GM21515 (cell line): ENCODE results near the gene SLC15A3.

Experiments
- ATAC-seq: cut with Tn5 transposase; IDR thresholded peaks from one replicate; pipeline ENCODE4 v1.9.1; 2021; ENCODE audit not compliant: unreplicated experiment

SLC15A3 gene

DNA sequence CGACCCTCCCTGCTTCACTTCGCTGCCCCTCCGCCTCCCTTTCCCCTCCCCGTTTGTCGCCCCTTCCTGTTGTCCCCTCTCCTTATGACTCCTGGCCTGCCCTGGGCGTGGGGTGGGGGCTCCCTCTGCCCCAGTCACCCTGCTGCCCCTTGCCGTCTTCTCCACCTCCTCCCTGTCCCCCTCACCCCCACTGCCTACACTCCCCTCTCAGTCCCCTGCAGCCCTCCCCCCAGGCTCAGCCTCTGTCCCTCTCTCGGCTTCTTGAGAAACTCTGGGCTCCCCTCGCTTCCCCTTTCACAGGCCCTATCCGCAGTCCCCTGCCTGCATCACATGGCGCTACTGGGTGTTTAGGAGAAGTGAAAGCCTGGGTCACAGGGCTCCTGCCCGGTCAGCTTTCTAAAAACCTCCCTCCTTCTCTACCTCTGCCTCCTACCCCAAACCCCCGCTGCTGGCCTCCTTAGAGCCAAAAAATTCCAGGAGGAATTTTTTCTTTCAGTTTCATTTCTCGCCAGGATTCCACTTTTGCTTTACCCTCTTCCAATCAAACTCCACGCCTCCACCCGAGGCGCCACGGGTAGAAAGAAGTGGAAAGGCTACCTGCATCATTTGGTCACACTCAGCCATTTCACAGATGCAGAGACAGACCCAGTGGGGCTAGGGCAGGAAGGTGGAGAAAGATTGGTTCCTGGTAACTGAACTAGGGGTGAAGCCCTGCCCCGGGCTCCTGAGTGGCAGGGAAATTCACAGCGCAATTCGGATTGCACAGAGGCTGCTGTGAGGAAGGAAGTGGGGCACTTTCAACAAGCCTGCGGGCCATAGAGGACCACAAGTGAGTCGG, at the start of gene SLC15A3:
Gene SLC15A3, minus strand, starts transcription at position 273 of the 838 bp plus-strand sequence. CDS start 625 bp downstream, outside the sequence.
- ATAC-seq: peak; percentile 78

DNA sequence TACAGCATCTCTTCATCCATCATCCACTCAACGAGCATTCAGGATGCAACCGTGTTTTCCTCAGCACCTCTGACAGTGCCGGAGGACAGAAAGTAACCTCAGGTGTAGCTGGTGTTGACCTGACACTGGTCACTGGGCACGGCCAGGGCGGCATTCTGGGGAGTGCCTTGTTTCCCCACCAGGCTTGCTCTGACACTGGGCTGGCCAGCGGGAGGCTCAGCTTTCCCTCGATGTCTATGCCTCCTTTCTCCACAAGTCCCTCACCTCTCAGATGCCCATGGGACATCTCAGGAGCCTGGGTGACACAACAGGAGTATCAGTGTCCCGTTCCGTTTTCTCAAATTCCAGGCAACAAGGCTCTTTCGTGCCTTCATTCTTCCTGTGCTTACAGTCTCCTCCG, 48.5 kb upstream of the SLC15A3 start:
- ATAC-seq: no peak

DNA sequence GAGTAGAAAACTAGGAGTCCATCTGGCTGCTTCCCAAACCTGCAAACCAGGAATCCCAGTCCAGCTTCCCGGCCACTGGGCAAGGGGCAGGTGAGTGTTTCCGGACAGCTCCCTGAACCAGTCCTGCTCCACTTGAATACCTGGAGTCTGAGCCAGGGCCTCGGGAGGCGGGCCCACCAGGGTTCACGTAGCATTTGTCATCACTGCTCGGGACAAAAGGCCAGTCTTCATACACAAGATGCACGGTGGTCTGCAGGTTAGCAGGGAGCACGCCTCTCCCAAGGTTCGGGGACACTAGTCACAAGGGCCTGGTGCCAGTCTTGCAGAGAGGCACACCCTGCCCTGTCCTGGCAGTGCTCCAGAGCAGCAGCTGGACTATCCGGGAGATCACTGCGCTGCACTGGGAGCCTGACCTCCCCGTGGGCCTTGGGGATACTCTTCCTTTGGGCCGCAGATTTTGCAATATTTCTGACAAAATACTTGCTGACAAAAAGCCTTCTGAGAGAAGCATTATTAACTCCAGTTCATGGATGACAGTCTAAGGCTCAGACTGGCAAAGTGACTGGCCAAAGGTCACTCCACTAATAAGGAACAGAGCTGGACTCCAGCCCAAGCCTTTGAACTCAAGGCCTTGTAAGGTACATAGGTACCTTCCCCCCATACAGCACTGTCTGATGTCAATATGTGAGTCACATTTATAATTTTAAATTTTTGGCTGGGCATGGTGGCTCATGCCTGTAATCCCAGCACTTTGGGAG, 44.6 kb upstream of the SLC15A3 start:
- no peak for ATAC-seq

DNA sequence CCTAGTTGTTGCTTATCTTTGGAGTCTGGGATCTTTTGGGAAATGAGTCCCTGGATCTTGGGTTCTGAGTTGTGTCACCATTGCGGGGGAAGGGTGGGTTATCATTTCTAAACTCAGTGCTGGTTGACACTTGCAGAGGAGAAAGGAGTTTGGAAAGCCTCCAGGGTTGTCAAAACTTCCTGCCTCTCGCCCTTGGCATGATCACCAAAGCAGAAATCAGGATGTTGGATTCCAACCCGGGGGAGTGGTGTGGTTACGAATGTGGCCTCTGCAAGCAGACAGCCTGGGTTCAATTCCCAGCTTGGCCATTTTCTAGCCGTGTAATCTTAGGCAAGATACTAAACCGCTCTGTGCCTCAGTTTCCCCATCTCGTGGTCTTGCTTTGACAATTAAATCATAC, 43.8 kb upstream of the SLC15A3 start:
- no peak for ATAC-seq

DNA sequence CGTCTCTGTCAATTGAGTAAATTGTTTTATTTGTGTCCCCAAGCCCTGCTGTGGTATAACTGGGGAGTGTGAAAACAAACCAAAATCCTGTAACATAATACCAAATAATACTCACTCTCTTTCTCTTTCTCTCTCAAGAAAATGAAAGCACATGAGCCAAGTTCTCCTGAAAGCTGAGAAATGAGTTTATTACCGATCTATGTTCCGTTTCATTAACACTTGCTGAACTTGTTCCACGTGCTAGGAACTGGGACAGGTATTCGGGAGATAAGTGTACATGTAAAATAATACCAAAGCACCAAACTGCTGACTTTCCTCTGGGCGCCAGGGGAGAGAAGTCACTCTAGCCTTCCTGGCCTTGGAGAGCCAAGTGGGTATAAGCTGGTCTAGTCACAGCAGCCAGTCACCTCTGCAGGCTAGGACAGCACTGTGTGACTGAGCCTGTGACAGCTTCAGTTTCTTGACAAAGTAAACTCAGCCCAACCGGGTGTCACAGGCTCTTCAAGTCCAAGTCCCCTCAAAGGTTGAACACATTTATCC, 42.6 kb upstream of the SLC15A3 start:
- ATAC-seq: no peak

DNA sequence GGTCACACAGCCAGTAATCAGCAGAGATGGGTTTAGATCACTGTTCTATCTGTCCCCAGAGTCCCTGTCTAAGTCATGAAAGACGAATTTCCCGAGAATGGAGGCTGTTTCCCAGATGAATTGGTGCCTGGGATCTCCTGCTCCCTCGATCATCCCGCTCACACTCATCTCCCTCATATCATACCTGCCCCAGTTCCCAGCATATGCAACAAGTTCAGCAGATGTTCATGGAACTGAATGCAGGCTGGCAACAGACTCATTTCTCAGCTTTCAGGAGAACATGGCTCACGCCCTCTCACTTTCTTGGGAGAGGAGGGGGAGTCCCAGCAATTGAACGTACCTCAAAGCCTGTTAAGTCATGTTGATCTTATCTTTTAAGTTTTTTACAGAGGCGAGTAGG, 41.6 kb upstream of the SLC15A3 start:
- ATAC-seq: no peak

DNA sequence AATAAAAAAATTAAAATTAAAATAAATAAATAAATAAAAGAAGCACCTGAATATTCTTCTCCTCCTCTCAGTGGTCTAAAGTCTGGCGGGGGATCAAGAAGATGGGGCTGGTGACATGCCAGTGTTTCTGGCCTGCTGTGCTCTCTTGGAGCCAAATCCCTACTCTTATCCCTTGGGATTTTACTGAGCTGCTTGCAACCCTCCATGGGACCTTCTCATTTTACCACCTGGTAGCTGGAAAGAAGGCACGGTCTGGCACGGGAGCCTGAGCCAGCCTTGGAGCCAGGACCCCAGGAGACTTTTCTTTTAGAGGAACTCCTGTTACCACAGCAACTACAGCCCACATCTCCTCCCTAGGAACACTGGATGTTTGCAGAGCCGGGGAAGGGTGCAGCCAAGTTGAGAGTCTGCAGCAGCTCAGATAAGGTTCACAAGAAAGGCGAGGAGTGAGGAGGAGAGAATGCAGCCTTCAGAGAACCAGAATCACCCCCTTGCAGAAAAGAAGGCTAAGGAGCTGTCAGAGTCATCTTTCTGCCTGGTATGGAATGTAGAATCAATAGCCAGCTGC, 41.0 kb upstream of the SLC15A3 start:
- ATAC-seq: no peak

DNA sequence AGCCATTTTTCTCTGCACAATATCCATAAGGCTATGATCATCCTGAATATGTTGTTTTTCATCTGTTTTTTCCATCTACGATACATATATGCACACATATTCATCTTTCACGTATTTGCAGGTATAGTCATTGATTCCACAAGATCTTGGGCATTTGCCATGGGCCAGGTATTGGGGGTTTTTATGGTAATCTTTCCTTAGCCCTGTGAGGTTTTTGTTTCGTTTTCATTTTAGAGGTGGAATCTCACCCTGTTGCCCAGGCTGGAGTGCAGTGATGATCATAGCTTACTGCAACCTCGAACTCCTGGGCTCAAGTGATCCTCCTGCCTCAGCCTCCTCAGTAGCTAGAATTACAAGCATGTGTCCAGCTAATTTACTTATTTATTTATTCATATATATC, 39.5 kb upstream of the SLC15A3 start:
- ATAC-seq: no peak

DNA sequence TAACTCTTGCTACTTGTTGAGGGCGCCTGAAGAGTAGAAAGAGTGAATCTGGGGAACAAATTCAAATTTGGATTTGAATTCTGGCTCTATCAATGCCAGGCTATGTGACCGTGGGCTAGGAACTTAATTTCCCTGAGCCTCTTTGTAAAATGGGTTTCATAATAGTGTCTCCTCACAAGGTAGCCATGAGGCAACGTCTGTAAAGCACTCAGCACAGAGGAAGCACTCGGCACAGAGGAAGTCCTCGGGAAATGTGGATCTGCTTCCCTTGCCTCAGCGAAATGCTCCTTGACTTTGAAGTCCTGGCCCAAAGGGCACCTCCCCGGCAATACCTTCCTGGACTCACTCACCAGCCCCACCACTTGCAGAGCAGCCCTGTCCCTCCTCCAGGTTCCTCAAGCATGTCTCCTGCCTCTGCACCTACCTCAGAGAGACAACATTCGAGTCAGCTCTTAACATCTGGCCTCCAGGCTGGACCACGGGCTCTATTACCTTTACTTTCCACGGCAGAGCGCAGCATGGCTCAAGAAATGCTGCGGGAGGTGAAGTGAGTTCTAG, 37.2 kb upstream of the SLC15A3 start:
- no peak for ATAC-seq

DNA sequence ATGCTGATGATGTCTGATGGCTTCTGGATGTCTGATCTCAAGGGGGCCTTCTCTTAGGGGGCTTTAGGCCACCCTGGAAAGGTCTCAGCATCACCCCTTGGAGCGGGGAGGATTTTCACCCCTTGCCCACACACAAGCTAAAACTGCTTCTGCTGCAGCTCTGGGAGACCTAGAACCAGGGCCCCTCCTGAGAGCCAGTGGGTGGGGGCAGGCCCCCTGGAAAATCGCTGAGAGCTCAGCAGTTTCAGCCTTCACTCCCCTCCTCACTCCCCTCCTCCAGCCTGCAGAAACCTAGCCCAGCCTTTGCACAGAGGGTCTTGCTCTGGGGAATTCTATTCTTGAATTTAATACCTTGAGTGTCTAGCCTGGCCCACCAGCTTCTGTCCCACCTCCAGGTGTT, 36.7 kb upstream of the SLC15A3 start:
- no peak for ATAC-seq

DNA sequence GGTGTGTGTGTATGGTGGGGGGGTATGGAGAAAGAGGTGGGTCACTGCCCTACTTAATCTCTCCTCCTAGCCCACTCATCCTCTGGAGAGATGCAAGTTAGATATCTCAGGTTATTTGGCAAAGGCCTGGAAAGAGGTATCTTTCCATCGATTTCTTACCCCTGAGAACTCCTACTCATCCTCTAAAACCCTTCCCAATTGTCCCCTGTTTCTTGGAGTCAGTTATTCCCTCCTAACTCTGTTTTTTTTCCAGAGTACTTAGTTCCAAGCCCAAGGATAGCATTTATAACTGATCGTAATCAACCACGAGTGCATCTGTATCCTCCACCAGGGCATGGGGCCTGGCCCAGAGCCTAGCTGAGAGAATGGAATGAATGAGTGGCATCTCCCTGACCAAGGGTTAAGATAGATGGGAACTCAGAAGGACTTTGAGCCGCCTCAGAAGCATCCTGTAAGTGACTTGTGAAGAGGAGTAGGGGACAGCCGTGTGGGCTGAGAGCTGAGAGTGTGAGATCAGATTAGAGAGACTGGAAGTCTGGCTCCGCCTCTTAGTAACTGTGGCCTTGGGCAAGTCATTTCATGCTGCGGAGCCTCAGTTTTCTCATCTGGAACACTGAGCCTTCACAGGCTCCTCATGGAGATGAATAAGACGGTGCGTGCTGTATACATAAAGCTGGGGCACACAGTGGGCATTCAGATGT, 35.8 kb upstream of the SLC15A3 start:
- no peak for ATAC-seq

DNA sequence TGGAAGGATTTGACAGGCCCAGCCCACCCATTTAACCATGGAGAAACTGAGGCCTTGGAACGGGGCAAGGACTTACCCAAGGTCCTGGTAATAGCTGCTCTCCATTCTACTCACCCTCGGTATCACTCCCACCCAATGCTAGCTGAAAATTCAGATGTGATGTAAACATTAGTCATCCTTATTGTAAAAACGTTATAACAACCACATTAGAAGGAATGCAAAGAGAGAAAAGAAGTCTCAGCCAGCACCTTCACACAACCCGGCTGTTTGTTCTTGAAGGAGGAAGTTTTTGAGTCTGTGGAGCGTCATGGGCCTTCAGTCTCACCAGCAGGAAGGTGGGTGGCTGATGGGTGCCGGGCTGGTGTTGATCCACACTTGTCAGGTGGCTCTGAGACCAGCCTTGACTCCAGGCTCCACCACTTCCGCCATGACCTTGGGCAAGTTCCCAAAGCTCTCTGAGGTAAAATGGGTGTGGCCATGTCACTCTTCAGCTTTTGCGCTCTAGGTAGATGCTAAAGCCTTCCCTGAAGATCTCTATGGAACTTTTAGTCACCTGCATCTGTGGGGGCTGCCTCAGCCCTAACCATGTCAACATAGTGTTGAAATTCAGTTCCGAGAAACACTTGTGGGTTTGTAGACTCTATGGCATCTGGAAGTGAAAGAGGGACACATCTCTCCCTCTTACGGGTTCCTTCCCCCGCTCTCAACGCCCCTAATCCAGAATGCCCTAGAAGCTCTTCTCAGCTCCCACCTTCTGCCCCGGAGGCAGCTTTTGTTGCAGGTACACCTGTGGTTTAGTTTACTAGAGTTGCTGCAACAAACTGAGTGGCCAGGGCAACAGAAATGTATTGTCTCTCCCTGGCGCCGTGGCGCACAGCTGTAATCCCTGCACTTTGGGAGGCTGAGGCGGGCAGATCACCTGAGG, 34.3 kb upstream of the SLC15A3 start:
- ATAC-seq: no peak

DNA sequence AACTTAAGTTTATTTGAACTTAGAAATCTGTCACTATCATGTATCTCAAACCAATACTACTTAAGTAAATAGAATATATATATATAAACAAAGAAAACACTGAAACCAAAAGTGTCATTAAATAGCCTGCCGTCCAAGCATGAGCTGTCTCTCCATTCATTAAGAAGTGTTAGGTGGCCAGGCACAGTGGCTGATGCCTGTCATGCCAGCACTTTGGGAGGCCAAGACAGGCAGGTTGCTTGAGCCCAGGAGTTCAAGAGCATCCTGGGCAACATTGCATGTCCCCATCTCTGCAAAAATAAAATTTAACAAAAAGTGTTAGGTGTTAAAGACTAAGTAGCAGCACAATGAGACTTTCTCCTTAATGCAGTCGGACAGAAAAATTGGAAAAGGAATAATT, 33.5 kb upstream of the SLC15A3 start:
- no peak for ATAC-seq

DNA sequence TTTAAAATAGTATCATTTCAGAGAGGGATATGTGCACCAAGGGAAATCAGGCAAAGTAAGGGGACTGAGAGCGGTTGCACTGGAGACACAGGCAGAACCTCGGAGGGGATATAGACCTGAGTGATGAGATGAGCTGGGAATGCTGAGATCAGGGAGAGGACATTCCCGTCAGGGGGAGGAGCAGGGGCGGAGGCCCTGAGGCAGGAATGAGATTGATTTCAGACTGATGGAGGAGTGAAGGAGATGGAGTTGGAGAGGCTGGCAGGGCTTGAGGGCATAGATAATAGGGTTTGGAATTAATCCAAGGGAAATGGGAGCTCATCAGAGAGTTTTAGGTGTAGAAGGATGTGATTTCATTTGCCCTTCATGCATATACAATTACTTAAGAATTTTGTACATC, 32.7 kb upstream of the SLC15A3 start:
- no peak for ATAC-seq

DNA sequence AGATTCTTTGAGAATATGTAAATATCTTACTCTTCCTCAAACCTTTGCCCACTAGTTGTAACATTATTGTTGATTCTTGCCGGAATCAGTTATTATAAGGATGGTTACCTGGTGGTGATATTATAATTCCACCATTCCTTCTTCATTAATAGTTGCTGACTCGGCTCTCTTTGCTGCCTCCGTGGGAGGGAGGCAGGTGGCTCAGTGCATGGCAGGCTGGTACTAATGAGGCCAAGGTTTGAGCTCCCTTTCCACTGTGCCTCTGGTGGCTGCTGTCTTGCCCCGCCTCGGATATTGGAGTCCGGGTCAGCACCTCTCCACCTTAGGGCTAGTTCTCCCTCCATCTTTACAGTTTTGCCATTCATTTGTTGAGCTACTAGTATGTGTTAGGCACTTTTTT, 32.2 kb upstream of the SLC15A3 start:
- ATAC-seq: no peak

DNA sequence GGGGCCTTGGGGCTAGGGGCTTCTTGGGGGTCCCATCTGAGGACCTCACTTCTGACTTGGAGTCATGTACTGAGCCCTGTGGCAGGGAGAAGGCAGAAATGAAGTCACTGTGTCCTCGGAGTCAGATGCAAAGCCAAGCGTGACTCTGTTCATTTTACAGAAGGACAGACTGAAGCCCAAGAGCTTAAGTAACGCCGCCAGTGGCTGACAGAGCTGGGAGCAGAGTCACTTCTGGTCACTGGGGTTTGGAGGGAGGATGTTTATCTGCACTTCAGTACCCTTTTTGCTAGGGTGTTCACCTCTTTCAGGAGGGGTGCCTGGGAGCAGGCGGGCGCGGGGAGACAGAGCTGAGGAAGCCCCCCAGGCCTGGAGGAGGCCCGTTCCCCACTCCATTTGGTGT, 30.2 kb upstream of the SLC15A3 start:
- ATAC-seq: no peak

DNA sequence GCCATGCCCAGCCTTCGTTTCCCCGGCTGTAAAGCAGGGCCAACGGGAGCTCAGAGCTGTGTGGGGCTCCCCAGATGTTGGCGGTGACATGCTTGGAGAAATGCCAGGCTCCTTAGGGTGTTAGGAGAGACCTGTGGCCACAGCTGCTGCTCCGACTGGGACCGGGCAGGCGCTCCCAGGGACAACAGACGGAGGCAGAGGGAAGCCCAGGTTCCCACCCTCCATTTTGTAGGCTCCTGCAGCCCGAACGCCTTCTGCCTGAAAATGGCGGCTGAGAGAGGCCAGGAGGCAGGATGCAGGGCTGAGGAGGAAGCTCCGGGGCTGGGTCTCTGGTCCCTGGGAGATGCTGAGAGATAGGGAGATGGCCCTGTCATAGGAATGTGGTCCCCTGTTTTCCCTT, 29.5 kb upstream of the SLC15A3 start:
- ATAC-seq: no peak

DNA sequence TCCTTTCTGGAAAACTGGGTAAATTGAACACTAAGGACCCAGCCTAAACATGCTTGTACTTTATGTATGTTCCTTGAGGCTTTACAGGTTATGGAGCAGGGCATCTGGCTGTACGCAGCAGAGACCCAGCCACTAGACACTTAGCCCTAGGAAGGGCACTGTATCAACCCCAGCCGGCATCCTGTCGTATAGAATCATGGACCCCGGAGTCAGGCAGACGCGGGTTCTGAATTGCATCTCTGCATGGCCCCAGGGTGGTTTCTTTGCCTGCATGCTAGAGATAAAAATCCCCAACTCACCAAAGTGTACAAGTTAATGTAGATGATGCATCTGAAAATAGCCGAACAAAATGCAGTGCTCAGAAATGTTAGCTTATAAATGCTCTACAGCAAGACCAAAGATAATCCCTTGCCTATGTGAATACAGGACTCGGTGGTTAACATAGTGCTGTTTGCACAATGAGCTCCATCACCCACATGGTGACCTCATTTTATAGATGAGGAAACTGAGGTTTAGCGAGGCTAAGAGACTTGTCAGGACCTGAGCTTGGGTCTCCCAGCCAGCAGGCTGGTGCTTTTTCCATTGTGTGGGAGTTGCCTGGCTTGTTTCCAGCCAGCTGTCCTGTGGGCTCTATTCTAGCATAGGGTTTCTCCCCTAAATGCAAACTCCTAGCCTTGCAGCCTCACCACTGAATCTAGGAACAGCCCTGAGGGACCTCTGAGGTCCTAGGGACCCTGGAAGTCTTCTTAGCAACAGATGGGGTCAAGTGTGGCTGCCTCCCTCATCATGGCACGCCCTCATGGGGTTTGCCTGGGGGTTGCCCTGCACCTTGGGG, 26.8 kb upstream of the SLC15A3 start:
- no peak for ATAC-seq

DNA sequence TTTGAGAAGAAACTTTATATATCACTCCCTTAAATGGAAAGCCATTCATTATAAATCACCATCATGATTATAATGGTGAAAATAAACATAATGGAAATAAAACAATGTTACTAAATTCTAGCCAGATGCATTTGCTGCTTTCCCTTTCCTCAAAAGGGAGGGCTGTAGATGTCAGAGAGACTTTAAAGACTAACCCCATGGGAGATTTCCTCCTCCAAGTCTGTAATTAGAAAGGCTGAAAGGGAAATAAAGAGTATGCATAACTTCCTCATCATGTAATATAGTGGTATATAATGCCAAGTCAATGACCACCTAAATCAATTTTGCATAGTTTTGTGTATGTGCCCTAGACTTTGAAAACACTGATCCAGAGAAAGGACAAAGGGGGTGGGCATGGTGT, 25.9 kb upstream of the SLC15A3 start:
- no peak for ATAC-seq
